GM13977 (cell line): Measurements from ENCODE around the gene FAP.

Experiments used
- DNase-seq: peaks from one replicate; pipeline ENCODE4 v3.0.0; 2012; ENCODE audit warnings: low spot score
- CTCF ChIP-seq: IDR thresholded peaks from 2 replicates; pipeline ENCODE4 v1.5.1; 2012; ENCODE audit warnings: mild to moderate bottlenecking, control low read depth; ENCODE audit not compliant: insufficient read depth; ENCODE audit errors: extremely low read depth, missing control alignments
- in situ Hi-C: fragments of 300-500 bp; cut with MboI; formaldehyde crosslinking; loops from one replicate; pipeline ENCODE4 v1.12.0; 2022; ENCODE audit warnings: low sequenced_read_pairs, low pct_unique_long_range_greater_than_20kb, mixed read lengths, inconsistent platforms; ENCODE audit not compliant: unreplicated experiment

Gene FAP

GRCh38 chr2:162185541-162186232 lies 57.6 kb downstream of the FAP start:
- no peak for DNase-seq
- TF ChIP-seq CTCF: no peak
- in situ Hi-C loops: no loop called here

GRCh38 chr2:162184821-162185450 lies 58.3 kb downstream of the FAP start:
- no peak for DNase-seq
- TF ChIP-seq CTCF: no peak
- in situ Hi-C loops: no loop called here

- no peak for TF ChIP-seq CTCF
- in situ Hi-C loops: no loop called here
Observed at GRCh38 chr2:162184359-162184758, 58.9 kb downstream of the FAP start.

GRCh38 chr2:162182395-162182794 lies 60.9 kb downstream of the FAP start:
- in situ Hi-C loops: no loop called here
- DNase-seq: no peak
- no peak for TF ChIP-seq CTCF

More at GRCh38 chr2:162184359-162184758, 58.9 kb downstream of the FAP start:
- no peak for DNase-seq

- in situ Hi-C loops: no loop called here
- no peak for DNase-seq
- TF ChIP-seq CTCF: no peak
Observed at GRCh38 chr2:162177301-162177700, 65.9 kb downstream of the FAP start.

- no peak for TF ChIP-seq CTCF
- in situ Hi-C loops: no loop called here
- DNase-seq: no peak
Observed at GRCh38 chr2:162175714-162176113, 67.5 kb downstream of the FAP start.
